Measurements from ENCODE around the gene GPR42. TPM values are rescaled to one million over a fixed set of nuclear protein-coding genes. Genes with fewer than 3 reads are reported as not detected.

GPR42 gene
- total and polyA plus RNA-seq, 2 of the 4 experiments (the other 2 are of a cell fraction): not detected

DNA sequence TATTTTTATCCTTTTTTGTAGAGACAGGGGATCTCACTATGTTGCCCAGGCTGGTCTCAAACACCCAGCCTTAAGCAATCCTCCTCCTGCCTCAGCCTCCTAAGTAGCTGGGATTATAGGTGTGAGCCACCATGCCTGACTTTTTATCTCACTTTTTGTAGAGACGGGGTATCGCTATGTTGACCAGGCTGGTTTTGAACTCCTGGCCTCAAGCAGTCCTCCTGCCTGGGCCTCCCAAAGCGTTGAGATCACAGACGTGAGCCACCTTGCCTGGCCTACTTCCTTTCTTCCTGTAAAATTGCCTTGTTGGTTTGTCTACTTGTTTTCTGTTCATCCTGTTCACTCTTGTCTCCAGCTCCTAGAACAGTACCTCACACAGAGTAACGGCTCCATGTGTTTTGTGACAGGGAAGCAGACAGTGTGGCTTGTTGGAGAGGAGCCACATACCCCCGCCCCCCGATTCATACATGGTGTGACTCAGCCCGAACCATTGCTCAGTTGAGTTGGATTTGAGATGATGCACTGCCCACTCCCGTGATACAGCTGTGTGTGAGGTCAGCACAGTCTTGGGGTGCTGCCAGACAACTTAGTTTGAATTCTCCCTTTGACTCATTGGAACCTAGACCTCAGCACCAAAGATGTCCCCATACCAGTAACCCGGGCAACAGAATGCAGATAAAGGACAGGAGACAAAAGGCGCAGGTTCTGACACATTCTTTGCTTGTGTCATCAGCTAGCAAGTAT is 34.2 kb downstream of the GPR42 start:
- intact Hi-C loops (cut with micrococcal nuclease): no loop called here
- WGBS, 2 experiments (ENCODE audit: extremely low coverage in 2 of 2, insufficient read length in 1 of 2): 90% methylated on average over 2 of the region's 11 CpGs; no CpG with 5 or more reads in 1 of the 2 experiments
- TF ChIP-seq RCOR1 (IDR thresholded peaks at IDR 0.05; ENCODE audit: insufficient replicate concordance, low read length) (no peak), SMC3 (IDR thresholded peaks at IDR 0.05; ENCODE audit: low read depth, low read length) (no peak), FOS (IDR thresholded peaks at IDR 0.05; ENCODE audit: low read depth, low read length) (peak; percentile 37; the same call in 1 of the 2 replicates), CHD1 (IDR thresholded peaks at IDR 0.05; ENCODE audit: low read depth, low read length) (no peak), MAFK (IDR thresholded peaks at IDR 0.05; ENCODE audit: low read depth, low read length) (no peak), RFX5 (IDR thresholded peaks at IDR 0.05; ENCODE audit: low read depth, low read length) (no peak), NFE2L2 (IDR thresholded peaks at IDR 0.05; ENCODE audit: low read depth, low read length) (no peak), USF2 (IDR thresholded peaks at IDR 0.05; ENCODE audit: low read depth, low read length) (no peak), POLR2A (IDR thresholded peaks at IDR 0.05; ENCODE audit: low read depth, low read length) (no peak), RAD21 (IDR thresholded peaks at IDR 0.05; ENCODE audit: low read length) (no peak), MXI1 (IDR thresholded peaks at IDR 0.05; ENCODE audit: borderline replicate concordance, low read depth, low read length) (peak; percentile 76), CTCF (conservative IDR thresholded peaks at IDR 0.05; ENCODE audit: low read depth, low read length) (no peak), BHLHE40 (IDR thresholded peaks at IDR 0.05; ENCODE audit: low read depth, low read length) (peak; percentile 89), CEBPB (IDR thresholded peaks at IDR 0.05; ENCODE audit: low read depth, low read length) (peak; percentile 61; the same call in 1 of the 2 replicates), MAZ (IDR thresholded peaks at IDR 0.05; ENCODE audit: borderline replicate concordance, low read depth, low read length) (peak; percentile 60; the same call in 1 of the 2 replicates)

More for the DNA sequence above, 34.2 kb downstream of the GPR42 start:
- no peak overlapping the region for H3K27ac ChIP-seq (ENCODE audit: insufficient read depth, low read length)
- H3K14ac ChIP-seq (replicated peaks; ENCODE audit: low read depth, low read length): no peak overlapping the region
- H3K9ac ChIP-seq (ENCODE audit: low read depth, low read length): no peak overlapping the region
- H3K27me3 ChIP-seq (ENCODE audit: control insufficient read depth, insufficient read depth, low read length): peaks cover 2% of the 10 kb centered on the region; the same call in 1 of the 2 replicates
- H2AFZ ChIP-seq (replicated peaks; ENCODE audit: low read length, poor library complexity): no peak overlapping the region
- CTCF ChIA-PET: no interaction called here
- no peak overlapping the region for H3K4ac ChIP-seq (ENCODE audit: low read depth, low read length)
- H3K4me2 ChIP-seq (ENCODE audit: low read depth, low read length): no peak overlapping the region
- no peaks in the 10 kb centered on the region for H3K9me1 ChIP-seq (ENCODE audit: insufficient read depth, low read length)
- H3K9me3 ChIP-seq (ENCODE audit: control insufficient read depth, insufficient read depth, low read length): no peaks in the 10 kb centered on the region
- no peak overlapping the region for H2BK15ac ChIP-seq (ENCODE audit: low read depth, low read length)
- H4K91ac ChIP-seq (ENCODE audit: insufficient read depth, low read depth, low read length): no peak overlapping the region
- no peak overlapping the region for H3K56ac ChIP-seq (ENCODE audit: extremely low read depth, insufficient read depth, low read length)
- no peak overlapping the region for H2AK9ac ChIP-seq (replicated peaks; ENCODE audit: low read depth, low read length, poor library complexity)
- no peaks in the 10 kb centered on the region for H4K20me1 ChIP-seq (ENCODE audit: insufficient read depth, low read length)
- H3K18ac ChIP-seq (ENCODE audit: low read depth, low read length): no peak overlapping the region
- POLR2A ChIA-PET (ENCODE audit: unreplicated experiment): no interaction called here
- H3K36me3 ChIP-seq (ENCODE audit: control insufficient read depth, insufficient read depth, low read length): no peaks in the 10 kb centered on the region
- BruUV-seq (replicated peaks): no TSS peak
- no peak overlapping the region for H4K5ac ChIP-seq (ENCODE audit: low read depth, low read length)
- H3K4me1 ChIP-seq (ENCODE audit: control insufficient read depth, insufficient read depth, low read length): no peaks in the 10 kb centered on the region
- no peak overlapping the region for H2BK120ac ChIP-seq (ENCODE audit: low read depth, low read length)
- no peak overlapping the region for H3K23ac ChIP-seq (ENCODE audit: low read depth, low read length)
- H2AK5ac ChIP-seq (ENCODE audit: low read depth, low read length): no peak overlapping the region
- DNase-seq (peak; percentile 92), ATAC-seq (ENCODE audit: low read depth) (peak; percentile 91)
- no peaks in the 10 kb centered on the region for H3K79me1 ChIP-seq (ENCODE audit: low read depth in 1 of 2, low read length in 2 of 2)
- dilution Hi-C loops (cut with HindIII; ENCODE audit: low sequenced_read_pairs, unreplicated experiment): no loop called here
- no peak overlapping the region for H4K8ac ChIP-seq (ENCODE audit: low read depth in 2 of 2, low read length in 2 of 2)
- H2BK5ac ChIP-seq (ENCODE audit: low read depth, low read length, poor library complexity, severe bottlenecking): no peak overlapping the region
- H3K4me3 ChIP-seq (ENCODE audit: insufficient read depth, low read depth, low read length): no peak overlapping the region
- no peak overlapping the region for H2BK20ac ChIP-seq (ENCODE audit: low read depth, low read length)
- in situ Hi-C loops (cut with MboI; ENCODE audit: low sequenced_read_pairs): no loop called here
